Measurements from ENCODE around the gene PPP1R37.

Gene PPP1R37

GRCh38 chr19:45151821-45152503 is 59.0 kb downstream of the PPP1R37 start (continued):
- TF ChIP-seq REPIN1 (tag by site-specific recombination; IDR thresholded peaks at IDR 0.05; ENCODE audit: low read depth) (no peak), ZNF202 (tag by site-specific recombination; IDR thresholded peaks at IDR 0.05; ENCODE audit: borderline replicate concordance) (no peak)

GRCh38 chr19:45152504-45153338 is 59.7 kb downstream of the PPP1R37 start:
- H3K36me3 ChIP-seq (ENCODE audit: control insufficient read depth in 2 of 2, insufficient read depth in 1 of 2, low read length in 2 of 2): no peaks in the 10 kb centered on the region
- H3K9me3 ChIP-seq (ENCODE audit: control insufficient read depth, insufficient read depth, low read depth, low read length): no peaks in the 10 kb centered on the region
- CTCF ChIA-PET: interaction anchor here (0.7 kb wide), 1 partner anchor 10 kb away, joined by 3 read pairs; no protein-coding TSS in a partner anchor
- TF ChIP-seq MEIS1 (CRISPR knock-in tag; IDR thresholded peaks at IDR 0.05; ENCODE audit: borderline replicate concordance) (no peak), CTCF (tag by site-specific recombination; IDR thresholded peaks at IDR 0.05) (no peak), KLF8 (tag by site-specific recombination; IDR thresholded peaks at IDR 0.05) (no peak), TSHZ1 (tag by site-specific recombination; IDR thresholded peaks at IDR 0.05; ENCODE audit: borderline replicate concordance) (no peak), YY2 (tag by site-specific recombination; IDR thresholded peaks at IDR 0.05) (no peak), ZFP69B (tag by site-specific recombination; IDR thresholded peaks at IDR 0.05) (no peak), ZNF148 (tag by site-specific recombination; IDR thresholded peaks at IDR 0.05; ENCODE audit: borderline replicate concordance) (no peak), SALL2 (tag by site-specific recombination; IDR thresholded peaks at IDR 0.05; ENCODE audit: borderline replicate concordance) (no peak)
- no peak overlapping the region for H3K27ac ChIP-seq (ENCODE audit: extremely low read depth, low read depth, low read length)
- no peak overlapping the region for H3K4me3 ChIP-seq (ENCODE audit: low read depth, low read length)
- POLR2A ChIA-PET: no interaction called here
- H3K4me1 ChIP-seq (ENCODE audit: control insufficient read depth, insufficient read depth, low read length): peaks cover 2% of the 10 kb centered on the region; the same call in 1 of the 2 replicates

GRCh38 chr19:45153339-45154063 is 60.5 kb downstream of the PPP1R37 start:
- Histone ChIP-seq H3K4me1 (ENCODE audit: control insufficient read depth, insufficient read depth, low read length) (peaks cover 2% of the 10 kb centered on the region; the same call in 1 of the 2 replicates), H3K4me3 (ENCODE audit: low read depth, low read length) (no peak overlapping the region), H3K9me3 (ENCODE audit: control insufficient read depth, insufficient read depth, low read depth, low read length) (no peaks in the 10 kb centered on the region), H3K36me3 (ENCODE audit: control insufficient read depth in 2 of 2, insufficient read depth in 1 of 2, low read length in 2 of 2) (no peaks in the 10 kb centered on the region), H3K27ac (ENCODE audit: extremely low read depth, low read depth, low read length) (no peak overlapping the region)
- ChIA-PET CTCF (interaction anchor here (0.7 to 2.0 kb wide), 4 partner anchors 10 to 50 kb away, joined by 3 to 6 read pairs (median 4); partner anchors contain the start of genes BLOC1S3 and TRAPPC6A), POLR2A (interaction anchor here (1.1 to 2.2 kb wide), 3 partner anchors 25 to 152 kb away, joined by 3 to 11 read pairs (median 8); partner anchors contain the start of genes BLOC1S3 and TRAPPC6A)
- TF ChIP-seq ZNF585B (tag by site-specific recombination; IDR thresholded peaks at IDR 0.05) (no peak), ZNF202 (tag by site-specific recombination; IDR thresholded peaks at IDR 0.05; ENCODE audit: borderline replicate concordance) (no peak), OSR2 (tag by site-specific recombination; IDR thresholded peaks at IDR 0.05) (0 out of 2 replicates have a peak, but pooled peaks have one; percentile 39), ZNF843 (tag by site-specific recombination; IDR thresholded peaks at IDR 0.05) (no peak), ZBTB21 (tag by site-specific recombination; IDR thresholded peaks at IDR 0.05) (no peak), ZNF626 (tag by site-specific recombination; IDR thresholded peaks at IDR 0.05) (no peak), HIC1 (tag by site-specific recombination; IDR thresholded peaks at IDR 0.05) (0 out of 2 replicates have a peak, but pooled peaks have one; percentile 21), ZNF155 (tag by site-specific recombination; IDR thresholded peaks at IDR 0.05) (no peak)

Measured in HEK293 (cell line).